ENCODE measurements around the gene JAK3. TPM values are rescaled to one million over a fixed set of nuclear protein-coding genes. Genes with fewer than 3 reads are reported as not detected.

Gene JAK3
- total RNA-seq, 1 donor from 2014 or later: 8.0 TPM

DNA sequence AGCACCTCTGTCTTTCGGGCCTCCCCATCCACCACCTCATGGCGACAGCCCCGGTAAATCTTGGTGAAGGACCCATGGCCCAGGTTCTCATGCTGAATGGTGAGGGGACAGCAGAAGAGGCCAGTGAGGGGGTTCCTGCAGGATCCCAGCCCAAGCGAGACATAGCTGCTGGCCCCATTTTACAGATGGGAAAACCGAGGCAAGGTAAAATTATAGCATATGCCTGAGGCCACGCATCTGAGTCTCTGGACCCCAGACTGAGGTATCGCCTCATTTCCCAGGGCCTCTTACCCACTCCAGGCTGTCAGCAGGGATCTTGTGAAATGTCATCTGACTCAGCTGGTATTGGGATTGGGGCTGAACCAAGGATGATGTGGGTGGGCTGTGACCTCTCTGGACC lies 9.8 kb downstream of the JAK3 start:
- TF ChIP-seq, protein P1, sequence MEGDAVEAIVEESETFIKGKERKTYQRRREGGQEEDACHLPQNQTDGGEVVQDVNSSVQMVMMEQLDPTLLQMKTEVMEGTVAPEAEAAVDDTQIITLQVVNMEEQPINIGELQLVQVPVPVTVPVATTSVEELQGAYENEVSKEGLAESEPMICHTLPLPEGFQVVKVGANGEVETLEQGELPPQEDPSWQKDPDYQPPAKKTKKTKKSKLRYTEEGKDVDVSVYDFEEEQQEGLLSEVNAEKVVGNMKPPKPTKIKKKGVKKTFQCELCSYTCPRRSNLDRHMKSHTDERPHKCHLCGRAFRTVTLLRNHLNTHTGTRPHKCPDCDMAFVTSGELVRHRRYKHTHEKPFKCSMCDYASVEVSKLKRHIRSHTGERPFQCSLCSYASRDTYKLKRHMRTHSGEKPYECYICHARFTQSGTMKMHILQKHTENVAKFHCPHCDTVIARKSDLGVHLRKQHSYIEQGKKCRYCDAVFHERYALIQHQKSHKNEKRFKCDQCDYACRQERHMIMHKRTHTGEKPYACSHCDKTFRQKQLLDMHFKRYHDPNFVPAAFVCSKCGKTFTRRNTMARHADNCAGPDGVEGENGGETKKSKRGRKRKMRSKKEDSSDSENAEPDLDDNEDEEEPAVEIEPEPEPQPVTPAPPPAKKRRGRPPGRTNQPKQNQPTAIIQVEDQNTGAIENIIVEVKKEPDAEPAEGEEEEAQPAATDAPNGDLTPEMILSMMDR (conservative IDR thresholded peaks at IDR 0.05; ENCODE audit: low read depth, low read length): no peak
- no peak overlapping the region for H3K4me3 ChIP-seq (ENCODE audit: low read depth, low read length)
- no peak for DNase-seq (ENCODE audit: low read depth)

DNA sequence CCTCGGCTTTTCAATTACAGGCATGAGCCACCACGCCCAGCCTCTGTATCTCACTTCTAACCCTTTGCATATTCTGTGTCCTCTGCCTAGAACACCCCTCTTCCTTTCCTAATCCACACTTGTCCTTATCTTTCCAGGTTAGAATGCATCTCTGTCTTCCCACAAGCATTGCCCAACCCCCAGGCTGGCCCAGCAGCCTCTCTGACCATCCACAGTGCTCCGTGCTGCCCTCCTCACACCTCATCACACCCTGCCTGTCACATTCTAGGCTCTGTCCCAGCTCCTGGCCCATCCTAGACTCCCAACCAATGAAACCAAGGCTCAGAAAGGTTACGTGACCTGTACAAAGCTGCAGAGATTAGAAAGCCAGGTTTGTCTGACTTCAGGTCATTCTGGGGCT lies 11.3 kb downstream of the JAK3 start:
- H3K4me3 ChIP-seq (ENCODE audit: low read depth, low read length): no peak overlapping the region
- TF ChIP-seq, protein P1 (conservative IDR thresholded peaks at IDR 0.05; ENCODE audit: low read depth, low read length): no peak
- DNase-seq (ENCODE audit: low read depth): no peak

DNA sequence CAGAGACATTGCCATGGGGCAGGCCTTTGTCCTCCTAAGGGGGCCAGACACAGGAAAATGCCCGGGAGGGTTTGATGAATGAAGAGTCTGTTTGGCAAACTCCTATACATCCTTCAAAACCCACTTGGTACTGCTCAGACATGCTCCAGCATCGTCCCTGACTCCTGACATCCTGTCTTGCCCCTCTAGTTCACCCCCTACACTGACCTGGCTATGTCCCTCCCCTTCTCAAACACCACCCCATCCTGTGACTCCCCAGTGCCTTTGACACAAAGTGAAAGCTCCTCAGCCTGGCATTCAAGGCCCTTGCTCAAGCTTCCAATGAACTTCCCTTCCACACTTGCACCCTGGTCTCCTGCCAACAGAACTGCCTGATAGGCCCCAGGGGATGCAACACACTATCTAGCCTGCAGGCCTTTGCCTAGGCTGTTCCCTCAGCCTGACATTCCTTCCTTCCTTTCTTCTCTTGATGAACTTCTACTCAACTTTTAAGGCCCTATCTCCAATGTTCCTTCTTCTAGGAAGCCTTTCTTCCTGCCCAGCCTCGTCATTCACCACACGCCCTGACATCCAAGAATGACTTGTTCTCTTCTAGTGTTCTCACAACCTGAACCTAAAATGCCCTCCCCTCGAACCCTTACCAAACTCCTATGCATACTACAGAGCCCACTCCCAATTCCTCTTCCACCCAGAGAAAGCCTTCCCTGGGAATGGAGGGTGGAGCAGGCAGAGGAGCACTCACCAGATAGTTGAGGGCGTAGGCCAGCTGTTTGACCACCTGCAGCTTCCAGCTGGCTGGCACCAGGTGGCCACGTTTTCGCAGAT lies 12.4 kb downstream of the JAK3 start:
- DNase-seq (ENCODE audit: low read depth): no peak
- TF ChIP-seq, protein P1 (conservative IDR thresholded peaks at IDR 0.05; ENCODE audit: low read depth, low read length): no peak
- H3K4me3 ChIP-seq (ENCODE audit: low read depth, low read length): no peak overlapping the region

DNA sequence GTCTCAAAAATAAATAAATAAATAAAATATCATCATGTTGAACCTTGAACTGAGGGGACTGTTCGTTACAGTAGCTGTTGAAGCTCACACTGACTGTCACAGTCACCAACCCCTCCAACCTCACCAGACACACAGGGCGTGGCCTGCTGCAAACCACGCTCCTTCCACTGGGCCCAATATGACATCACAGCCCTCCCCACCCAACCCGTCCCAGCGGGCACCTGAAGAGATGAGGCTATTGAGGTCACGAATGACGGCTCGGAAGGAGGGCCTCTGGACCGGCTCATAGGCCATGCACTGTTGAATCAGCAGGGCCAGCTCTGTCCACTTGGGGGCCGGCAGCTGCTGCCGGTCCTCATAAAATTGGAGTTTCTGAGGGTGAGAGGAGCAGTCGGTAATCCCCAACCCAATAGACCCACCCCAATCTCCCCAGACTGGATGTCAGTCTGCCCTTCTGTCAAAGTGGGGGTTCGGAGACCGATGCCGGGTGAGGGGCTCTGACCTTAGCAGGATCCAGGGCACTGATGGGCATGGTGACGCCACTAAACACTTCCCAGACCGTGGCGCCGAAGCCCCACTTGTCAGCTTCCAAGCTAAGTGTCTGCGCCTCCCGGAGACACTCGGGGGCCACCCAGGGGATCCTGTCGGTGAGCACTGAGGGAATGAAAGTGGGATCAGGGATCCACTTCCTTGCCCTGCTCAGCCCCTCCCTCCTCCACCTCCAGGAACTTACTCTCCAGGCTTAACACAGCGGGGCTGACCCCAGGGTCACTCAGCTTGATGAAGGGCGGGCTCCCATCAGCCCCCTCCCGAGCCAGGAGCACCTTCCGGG lies 13.2 kb downstream of the JAK3 start:
- TF ChIP-seq, protein P1 (conservative IDR thresholded peaks at IDR 0.05; ENCODE audit: low read depth, low read length): no peak
- DNase-seq (ENCODE audit: low read depth): no peak
- no peak overlapping the region for H3K4me3 ChIP-seq (ENCODE audit: low read depth, low read length)

DNA sequence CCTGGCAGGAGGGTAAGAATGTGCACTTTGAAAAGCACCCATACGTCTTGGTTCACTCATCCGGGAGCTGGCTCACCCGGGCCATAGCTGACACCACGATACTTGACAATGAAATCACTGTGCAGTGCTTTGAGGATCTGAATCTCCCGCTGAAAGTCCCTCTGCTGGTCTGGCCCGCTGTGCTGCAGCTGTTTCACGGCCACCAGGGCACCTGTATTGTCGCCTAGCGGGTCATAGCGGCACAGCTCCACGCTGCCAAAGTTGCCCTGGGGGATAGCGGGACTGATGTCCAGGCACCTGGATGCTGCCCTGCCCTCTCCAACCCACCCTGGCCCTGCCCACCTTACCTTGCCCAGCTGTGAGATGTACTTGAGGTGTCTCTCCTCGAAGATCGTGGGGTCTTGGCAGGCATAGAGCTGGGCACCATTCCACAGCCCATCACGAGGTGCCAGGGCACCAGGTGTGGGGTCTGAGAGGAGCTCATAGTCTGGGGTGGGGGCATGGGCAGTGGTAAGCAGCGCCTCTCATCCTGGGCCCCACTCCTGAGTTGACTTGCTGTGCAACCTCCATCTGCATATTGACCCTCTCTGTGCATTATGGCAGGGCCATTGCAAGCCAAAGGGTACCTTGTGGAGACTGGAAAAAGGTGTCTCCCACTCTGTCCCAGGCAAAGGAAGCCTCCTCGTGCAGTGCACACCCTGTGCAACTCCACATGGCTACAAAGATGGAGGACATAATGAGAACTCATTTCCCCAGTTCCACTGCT lies 15.2 kb downstream of the JAK3 start:
- no peak for DNase-seq (ENCODE audit: low read depth)
- TF ChIP-seq, protein P1 (conservative IDR thresholded peaks at IDR 0.05; ENCODE audit: low read depth, low read length): no peak
- no peak overlapping the region for H3K4me3 ChIP-seq (ENCODE audit: low read depth, low read length)

DNA sequence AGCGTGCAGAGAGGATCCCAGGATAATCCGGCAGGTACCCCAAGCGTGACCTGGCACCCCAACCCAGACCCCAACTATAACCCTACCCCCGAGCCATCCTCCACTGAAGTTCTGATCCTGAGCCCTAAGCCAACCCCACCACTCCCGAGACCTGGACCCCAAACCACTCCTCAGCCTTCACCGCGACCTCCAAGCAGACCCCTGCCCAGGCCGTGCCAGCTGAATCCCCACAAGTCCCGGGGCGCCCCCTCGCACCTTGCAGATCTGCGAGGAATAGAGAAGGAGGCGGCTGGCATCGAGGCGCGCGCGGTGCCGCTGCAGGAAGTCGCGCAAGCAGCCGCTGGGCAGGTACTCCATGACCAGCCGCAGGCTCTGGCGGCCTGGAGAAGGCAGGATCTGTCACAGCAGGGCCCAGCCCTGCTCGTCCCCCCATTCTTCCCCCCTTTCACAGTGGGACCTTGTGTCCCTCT lies 16.3 kb downstream of the JAK3 start:
- DNase-seq (ENCODE audit: low read depth): no peak
- H3K4me3 ChIP-seq (ENCODE audit: low read depth, low read length): peak overlapping the region; percentile 40
- TF ChIP-seq, protein P1 (conservative IDR thresholded peaks at IDR 0.05; ENCODE audit: low read depth, low read length): no peak
